H1 (cell line): Measurements from ENCODE around the gene ARHGEF10L. TPM values are rescaled to one million over a fixed set of nuclear protein-coding genes. Genes with fewer than 3 reads are reported as not detected.

ENCODE experiments used
- CHD7 ChIP-seq: fragments of 300-600 bp; sonication (generic); IDR thresholded peaks from 2 replicates; pipeline ENCODE4 v1.7.1; 2012; ENCODE audit warnings: low read length, moderate library complexity, mild to moderate bottlenecking, inconsistent platforms; ENCODE audit not compliant: insufficient replicate concordance
- FOSL1 ChIP-seq: IDR thresholded peaks from 2 replicates; pipeline ENCODE4 v1.6.1; 2011; ENCODE audit warnings: mild to moderate bottlenecking, low read depth, low read length, moderate library complexity; ENCODE audit not compliant: insufficient read depth
- JUND ChIP-seq: IDR thresholded peaks from 2 replicates; pipeline ENCODE4 v1.6.1; 2011; ENCODE audit warnings: mild to moderate bottlenecking, improper control_type of control experiment, low read length
- KDM5A ChIP-seq: fragments of 200-600 bp; IDR thresholded peaks from 2 replicates; pipeline ENCODE4 v1.7.1; 2012; ENCODE audit warnings: mild to moderate bottlenecking, low read length, inconsistent platforms, mixed read lengths
- MAX ChIP-seq: IDR thresholded peaks from 2 replicates; pipeline ENCODE4 v1.6.1; 2012; ENCODE audit warnings: inconsistent platforms
- RNF2 ChIP-seq: fragments of 200-900, 300-1000 bp; sonication (generic); IDR thresholded peaks from 2 replicates; pipeline ENCODE4 v1.7.1; 2016; ENCODE audit warnings: borderline replicate concordance, low read depth, mild to moderate bottlenecking, antibody characterized with exemption, low read length; ENCODE audit not compliant: poor library complexity, severe bottlenecking; ENCODE audit errors: missing control alignments
- SIN3A ChIP-seq, 2 experiments: IDR thresholded peaks in 1 of 2; conservative IDR thresholded peaks in 1 of 2; 2 replicates each; pipeline ENCODE4 v1.6.1; 2011 to 2012; ENCODE audit warnings: low read length in 2 of 2, improper control_type of control experiment in 1 of 2, low read depth in 1 of 2, mild to moderate bottlenecking in 1 of 2
- TCF12 ChIP-seq: IDR thresholded peaks from 2 replicates; pipeline ENCODE4 v1.6.1; 2011; ENCODE audit warnings: low read depth, mild to moderate bottlenecking, low read length
- polyA plus RNA-seq, 7 experiments: library from polyadenylated mRNA; depleted of rRNA in 3 of 7; stranded (reverse) in 5 of 7; unstranded in 2 of 7; fragments of >200 nt in 5 of 7; fragments of 200-250 nt in 2 of 7; gene quantifications; 1 replicate in 5 of 7; 2 replicates in 1 of 7; 4 replicates in 1 of 7; pipeline versions ENCODE4 v1.2.1 to v1.2.3, GENCODE V29; 2011 to 2013; ENCODE audit warnings: missing spikeins in 2 of 7, mixed read lengths in 2 of 7
- total RNA-seq: library from RNA; stranded (reverse); fragmentation: NEBNext Ultra II Directional; extraction: Animal tissue kit (Norgen Biotek cat#: 25700); gene quantifications from 2 replicates; pipeline ENCODE4 v1.2.1, GENCODE V29; 2021

Gene ARHGEF10L
- total and polyA plus RNA-seq, 2 of the 8 experiments (the other 6 are each of a cell fraction or from before 2014, with no cell fraction given) = 33.6 to 39.6 TPM

DNA sequence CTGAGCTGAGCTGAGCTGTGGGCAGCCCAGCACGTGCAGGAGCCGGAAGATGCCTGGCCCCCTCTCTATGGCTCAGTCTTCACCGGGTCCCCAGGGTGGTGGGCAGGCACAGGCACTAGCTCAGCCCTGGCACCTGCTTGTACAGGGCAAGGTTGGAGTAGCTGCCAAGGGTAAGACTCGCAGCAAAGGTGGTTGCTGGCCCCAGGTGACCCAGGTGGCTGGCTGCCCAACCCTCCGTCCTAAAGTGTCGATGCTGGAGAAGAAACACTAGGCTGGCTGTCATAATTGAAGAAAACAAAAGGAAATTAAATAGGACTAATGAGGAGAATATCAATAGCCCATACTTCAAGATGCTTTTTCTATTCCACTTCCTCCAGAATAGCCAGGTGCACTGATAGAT is 138.5 kb downstream of the ARHGEF10L start (continued):
- TF ChIP-seq CHD7 (no peak), MAX (no peak), KDM5A (no peak), RNF2 (no peak), FOSL1 (no peak), JUND (no peak), TCF12 (no peak), SIN3A (conservative IDR thresholded peaks at IDR 0.05 in 1 of 2, IDR thresholded peaks at IDR 0.05 in 1 of 2; ENCODE audit: low read depth in 1 of 2, low read length in 2 of 2) (no peak)
- TF ChIP-seq, all 59 proteins: peak for 0
